NCI-H82 treated with DMSO at 0.1 percent for 48 hours (cell line): ENCODE data around the gene ZNF438.
"Not testable (repeated sequence)": the region's sequence is repeated elsewhere in the genome, so short reads cannot be mapped to it uniquely, and the experiment has no call there.

Experiments
- DNase-seq: peaks from one replicate; lab custom pipeline; 2025; ENCODE audit not compliant: unreplicated experiment; lab: John Stamatoyannopoulos, UW

ZNF438 gene

DNA sequence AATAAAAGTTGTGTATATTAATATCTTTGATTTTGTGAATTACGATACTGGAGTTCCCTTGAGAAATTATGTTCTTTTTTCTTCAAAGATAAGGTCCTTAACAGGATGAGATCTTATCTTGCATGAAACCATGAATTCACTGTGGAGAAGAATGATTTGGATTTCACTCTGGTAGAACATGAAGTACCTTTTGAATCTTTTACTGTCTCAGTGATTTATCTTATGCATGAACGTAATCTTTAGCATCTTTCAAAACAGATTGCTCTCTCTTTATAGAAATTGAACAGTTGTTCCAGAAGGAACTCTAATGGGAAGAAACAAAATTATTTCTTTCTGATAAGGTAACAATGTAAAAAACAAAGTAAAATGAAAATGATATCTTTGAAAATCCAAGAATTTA is 11.0 kb upstream of the ZNF438 start:
- no peak for DNase-seq

GRCh38 chr10:31041011-31041410 is 9.3 kb upstream of the ZNF438 start:
- no peak for DNase-seq

- DNase-seq = not testable (repeated sequence)
Observed at GRCh38 chr10:31039006-31039405, 7.3 kb upstream of the ZNF438 start.

DNA sequence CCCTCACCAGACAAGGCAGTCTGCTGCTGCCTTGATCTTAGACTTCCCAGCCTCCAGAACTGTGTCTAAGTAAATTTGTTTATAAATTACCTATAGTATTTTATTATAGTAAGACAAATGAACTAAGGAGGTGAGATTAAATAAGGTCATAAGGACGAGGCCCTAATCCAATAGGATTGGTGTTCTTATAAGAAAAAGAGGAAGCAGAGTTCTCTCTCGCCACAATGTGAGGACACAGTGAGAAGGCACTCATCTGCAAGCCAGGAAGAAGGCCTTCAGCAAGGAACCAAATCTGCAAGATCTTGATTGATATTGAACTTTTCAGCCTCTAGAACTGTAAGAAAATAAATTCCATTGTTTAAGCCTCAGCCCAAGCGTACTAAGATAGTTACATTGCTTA is 6.1 kb upstream of the ZNF438 start:
- no peak for DNase-seq

DNA sequence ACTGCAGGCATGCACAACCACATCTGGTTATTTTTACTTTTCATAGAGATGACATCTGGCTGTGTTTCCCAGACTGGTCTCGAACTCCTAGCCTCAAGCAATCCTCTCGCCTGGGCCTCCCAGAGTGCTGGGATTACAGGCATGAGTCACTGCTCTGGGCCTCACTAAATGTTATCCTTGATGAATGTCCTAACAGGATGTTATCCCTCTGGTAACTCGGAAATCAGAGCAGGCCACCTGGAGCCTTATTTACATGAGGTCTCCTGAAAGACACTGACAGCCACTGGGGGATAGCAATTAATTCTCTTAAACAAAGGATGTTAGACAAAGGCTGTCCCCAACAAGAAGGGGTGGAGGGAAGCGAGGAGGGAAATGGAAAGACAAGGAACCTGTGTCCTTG is 4.5 kb upstream of the ZNF438 start:
- DNase-seq = peak; percentile 36

GRCh38 chr10:31035266-31035798 is 3.7 kb upstream of the ZNF438 start:
- peak; percentile 46 for DNase-seq

- no peak for DNase-seq
Observed at GRCh38 chr10:31034098-31034909, 2.6 kb upstream of the ZNF438 start.

GRCh38 chr10:31033147-31033546 is 1.5 kb upstream of the ZNF438 start:
- no peak for DNase-seq

DNA sequence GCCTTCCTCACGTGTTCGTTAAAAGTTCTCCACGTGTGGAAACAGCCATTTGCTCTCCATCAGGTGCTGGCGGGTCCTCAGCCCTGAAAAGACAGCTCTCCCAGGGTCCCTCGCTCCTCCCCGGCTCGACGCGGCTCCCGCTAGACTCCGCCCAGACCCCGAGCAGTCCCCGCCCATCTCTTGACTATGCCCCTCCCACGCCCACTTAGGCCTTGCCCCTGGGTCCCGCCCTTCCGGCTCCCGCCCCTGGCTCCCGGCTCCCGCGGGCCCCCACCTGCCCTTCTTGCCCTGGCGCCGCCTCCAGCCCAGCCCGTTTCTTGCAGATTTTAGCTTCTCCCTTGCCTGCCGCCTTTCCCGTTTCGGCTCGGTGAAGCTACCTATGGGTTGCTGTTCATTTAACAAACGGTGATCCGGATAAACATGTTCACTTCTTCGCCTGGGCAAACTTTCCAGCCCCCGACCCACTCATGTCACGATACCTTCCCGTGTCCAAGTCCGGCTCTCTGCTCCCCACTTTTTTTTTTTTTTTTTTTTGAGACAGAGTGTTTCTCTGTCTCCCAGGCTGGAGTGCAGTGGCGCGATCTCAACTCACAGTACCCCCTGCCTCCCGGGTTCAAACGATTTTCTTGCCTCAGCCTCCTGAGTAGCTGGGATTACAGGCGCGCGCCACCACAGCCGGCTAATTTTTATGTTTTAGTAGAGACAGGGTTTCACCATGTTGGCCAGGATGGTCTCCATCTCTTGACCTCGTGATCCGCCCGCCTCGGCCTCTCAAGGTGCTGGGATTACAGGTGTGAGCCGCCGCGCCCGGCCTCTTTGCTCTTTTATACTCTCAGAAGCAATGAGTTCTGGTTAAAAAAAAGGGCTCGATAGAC is 830 bp upstream of the ZNF438 start:
- DNase-seq = peak; percentile 66

DNA sequence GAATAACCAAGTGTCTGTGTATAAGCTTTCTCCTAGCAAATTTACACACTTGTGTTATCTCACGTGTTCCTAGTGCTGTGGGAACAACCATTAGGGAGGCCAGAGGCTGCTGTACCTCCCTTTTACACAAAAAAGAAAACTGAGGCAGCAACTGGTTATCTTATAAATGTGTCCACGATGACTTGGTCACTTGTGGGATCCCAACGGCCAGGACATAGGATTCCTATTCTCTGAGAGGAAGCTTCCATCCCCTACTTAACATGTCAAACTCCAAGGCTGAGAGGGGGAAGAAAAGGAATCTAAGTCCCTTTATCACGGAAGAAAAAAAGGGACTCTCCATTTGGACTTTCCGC is 484 bp downstream of the ZNF438 start:
- DNase-seq = no peak

GRCh38 chr10:31030800-31031199 is 865 bp downstream of the ZNF438 start:
- DNase-seq = no peak

- no peak for DNase-seq
Observed at GRCh38 chr10:31030260-31030659, 1.4 kb downstream of the ZNF438 start.

GRCh38 chr10:31028081-31028480 is 3.6 kb downstream of the ZNF438 start:
- no peak for DNase-seq

- not testable (repeated sequence) for DNase-seq
Observed at GRCh38 chr10:31026279-31026678, 5.4 kb downstream of the ZNF438 start.

DNA sequence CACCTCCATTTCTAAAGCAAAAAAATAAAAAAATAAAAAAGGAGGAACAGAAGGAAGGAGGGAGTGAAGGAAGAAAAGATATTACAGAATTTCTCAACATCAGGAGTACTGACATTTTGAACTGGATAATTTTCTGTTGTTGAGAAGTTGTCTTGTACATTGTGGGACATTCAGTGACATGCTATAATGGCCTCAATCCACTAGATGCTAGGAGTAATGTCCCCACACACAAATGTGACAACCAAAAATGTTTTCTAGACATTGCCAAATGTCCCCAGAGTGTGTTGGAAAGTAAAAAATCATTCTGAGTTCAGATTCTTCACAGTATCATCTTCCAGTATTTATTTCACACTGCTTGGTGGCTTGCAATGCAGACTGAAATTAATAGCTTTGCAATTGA is 6.5 kb downstream of the ZNF438 start:
- DNase-seq = no peak

- DNase-seq = no peak
Observed at GRCh38 chr10:31023558-31023957, 8.1 kb downstream of the ZNF438 start.

GRCh38 chr10:31020209-31020608 is 11.5 kb downstream of the ZNF438 start:
- no peak for DNase-seq

DNA sequence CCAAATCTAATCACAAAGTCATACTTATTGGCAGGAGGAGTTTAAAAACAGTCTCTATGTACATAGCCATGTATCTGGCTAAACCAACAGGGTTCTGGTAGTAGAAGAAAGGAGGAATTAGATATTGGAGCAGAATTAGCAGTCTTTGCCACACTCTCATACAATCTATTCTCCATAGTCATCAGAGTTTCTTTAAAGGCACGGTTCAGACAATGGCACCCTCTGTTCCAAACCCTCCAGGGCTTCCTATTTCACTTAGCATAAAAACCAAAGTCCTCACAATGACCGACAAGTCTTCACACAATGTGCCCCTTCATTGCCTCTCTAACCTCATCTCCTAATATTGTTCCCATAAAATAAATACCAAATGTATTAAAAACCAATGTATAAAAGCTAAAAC is 12.7 kb downstream of the ZNF438 start:
- DNase-seq = no peak

GRCh38 chr10:31018356-31018750 is 13.3 kb downstream of the ZNF438 start:
- no peak for DNase-seq

- peak; percentile 76 for DNase-seq
Observed at GRCh38 chr10:31017534-31018355, 13.9 kb downstream of the ZNF438 start.
